ENCODE data around the gene ZNF609. TPM values are rescaled to one million over a fixed set of nuclear protein-coding genes. Genes with fewer than 3 reads are reported as not detected.
"Not testable (repeated sequence)": the region's sequence is repeated elsewhere in the genome, so short reads cannot be mapped to it uniquely, and the experiment has no call there.

Gene ZNF609
- total RNA-seq, 1 donor from 2014 or later, result 40.0 TPM

DNA sequence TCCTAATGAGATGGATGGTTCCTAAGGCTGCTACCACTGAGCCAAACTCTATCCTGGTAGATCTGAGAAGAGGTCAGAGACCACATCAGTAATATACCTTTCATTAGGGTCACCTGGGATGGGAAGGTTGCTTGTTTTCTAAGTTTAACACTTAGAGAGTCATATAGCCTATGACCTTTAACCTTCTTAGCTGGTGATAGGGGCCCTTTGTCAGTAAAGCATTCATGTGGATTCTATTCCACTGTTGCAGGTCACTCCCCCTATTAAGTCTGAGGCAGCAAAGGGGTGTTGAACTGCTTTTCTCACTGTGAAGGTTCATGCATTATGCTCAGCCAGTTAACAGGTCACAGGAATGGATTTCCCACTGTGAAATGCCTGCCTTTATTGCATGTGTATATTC, 6.1 kb upstream of the ZNF609 start:
- no peak for DNase-seq (ENCODE audit: extremely low read depth, low read depth, low spot score)

DNA sequence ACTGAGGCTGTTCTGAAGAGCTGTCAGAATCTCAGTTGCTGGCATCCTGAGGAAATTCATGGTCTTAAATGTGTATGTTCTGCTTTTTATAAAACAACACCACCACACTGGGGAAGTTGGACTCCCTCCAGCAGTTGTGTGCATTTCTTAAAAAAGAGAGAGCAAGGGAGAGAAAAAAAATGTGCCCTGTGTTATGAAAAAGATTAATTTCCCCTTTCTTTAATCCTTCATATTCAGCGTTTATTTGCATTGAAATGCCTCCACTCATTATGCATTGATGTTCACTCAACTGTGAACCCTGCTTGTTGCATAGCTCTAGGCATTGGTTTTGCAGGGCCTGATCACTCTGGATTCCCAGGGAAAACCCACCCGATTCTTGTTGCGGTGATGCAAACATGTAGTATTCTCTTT, 4.4 kb upstream of the ZNF609 start:
- no peak for DNase-seq (ENCODE audit: extremely low read depth, low read depth, low spot score)

DNA sequence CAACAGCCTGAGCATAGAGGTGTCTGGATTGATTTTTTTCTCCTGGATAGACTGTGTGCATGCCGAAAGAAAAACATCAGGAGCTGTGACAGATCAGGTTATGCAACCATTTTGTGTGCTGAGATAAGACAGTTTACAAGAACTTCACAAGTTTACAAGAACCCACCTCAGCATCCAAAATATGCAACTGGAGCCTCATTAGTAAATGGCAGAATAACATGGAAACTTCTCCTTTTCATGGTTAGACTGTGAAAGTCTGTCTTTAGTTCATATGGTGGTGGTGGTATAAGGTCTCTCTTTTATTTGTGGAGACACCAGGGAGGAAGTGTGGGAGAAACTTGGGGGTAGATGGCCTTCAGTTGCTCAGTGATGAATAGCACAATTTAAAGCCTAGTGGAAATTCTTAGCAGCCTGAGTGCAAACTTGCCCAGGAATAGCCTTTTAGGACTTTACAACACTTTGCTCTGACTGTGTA, 3.7 kb upstream of the ZNF609 start:
- DNase-seq (ENCODE audit: extremely low read depth, low read depth, low spot score), result no peak

DNA sequence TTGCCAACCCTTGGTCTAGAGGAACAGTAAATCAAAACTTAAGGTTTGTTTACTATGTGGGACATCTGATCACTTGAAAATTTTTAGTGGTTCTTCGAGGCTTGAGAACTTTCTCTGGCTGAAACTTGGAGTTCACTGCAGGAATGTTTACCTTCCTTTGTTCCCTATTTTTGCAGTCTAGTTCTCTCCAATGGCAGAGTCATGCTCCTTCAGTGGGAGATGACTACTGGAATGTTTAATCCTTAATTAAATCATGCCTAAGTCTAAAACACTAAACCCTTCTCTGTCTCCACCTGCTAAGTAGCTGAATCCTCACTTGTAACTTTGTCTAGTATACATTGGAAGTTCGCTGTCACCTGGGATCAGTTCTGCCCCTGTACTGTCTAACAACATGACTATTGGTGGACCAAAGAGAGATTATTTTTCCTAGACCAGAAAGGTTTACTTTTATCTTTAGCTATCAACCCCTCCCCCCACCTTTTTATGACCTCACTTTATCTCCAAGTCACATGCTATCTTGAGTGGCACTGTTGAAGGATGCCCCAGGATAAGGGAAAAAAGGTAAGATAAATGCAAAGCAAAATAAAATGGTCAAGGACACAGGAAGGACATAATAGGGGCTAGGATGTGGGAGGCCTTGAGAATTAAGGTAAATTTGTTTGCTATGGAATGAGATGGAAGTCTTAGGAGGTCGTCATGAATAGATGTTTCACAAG, 1.2 kb upstream of the ZNF609 start:
- no peak for DNase-seq (ENCODE audit: extremely low read depth, low read depth, low spot score)

DNA sequence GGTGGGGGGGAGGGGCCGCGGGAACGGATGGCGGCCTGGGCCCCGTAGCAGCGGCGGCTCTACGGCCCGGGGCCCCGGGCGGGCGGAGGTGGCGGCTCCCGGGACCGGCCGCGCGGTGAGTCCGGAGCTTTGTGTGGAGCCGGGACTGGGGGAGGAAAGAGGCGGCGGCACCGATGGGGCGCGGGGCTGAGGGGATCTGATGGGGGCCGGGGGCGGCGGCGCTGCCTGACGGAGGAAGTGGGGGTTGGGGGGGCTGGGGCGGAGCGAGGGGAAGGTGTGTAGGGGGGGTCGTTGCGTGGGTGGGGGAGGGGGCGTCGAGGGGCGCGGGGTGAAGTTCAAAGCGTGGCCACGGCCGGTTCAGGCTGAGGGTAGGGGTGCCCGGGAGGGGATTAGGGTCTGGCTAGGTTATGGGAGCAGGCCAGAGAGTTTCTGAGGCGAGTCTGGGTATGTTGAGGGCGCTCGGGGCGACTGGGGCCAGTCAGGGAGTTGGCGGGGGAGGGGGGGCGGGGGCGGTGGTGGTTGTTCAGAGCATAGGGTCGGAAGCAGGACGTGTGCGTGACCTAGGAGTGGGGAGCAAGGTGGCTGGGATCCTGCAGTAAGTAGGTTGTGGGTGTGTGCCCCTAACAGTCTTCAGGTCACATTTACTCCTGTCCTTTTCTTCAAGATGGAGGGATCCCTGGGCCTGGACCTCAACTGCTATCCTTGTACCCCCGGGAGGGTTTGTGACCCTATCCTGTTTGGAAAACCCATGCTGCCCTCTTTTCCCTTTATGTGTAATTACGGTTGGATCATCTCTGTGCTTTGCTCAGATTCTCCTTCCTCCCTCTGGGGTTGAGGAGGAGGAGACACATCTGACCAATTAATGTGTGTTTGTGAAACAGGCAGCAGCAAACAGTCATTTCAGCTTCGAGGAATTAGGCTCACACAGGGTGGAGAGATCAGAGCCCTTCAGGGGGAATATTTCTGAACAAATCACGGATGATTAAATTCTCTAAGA, 644 bp downstream of the ZNF609 start:
- DNase-seq (ENCODE audit: extremely low read depth, low read depth, low spot score), result peak; percentile 18

DNA sequence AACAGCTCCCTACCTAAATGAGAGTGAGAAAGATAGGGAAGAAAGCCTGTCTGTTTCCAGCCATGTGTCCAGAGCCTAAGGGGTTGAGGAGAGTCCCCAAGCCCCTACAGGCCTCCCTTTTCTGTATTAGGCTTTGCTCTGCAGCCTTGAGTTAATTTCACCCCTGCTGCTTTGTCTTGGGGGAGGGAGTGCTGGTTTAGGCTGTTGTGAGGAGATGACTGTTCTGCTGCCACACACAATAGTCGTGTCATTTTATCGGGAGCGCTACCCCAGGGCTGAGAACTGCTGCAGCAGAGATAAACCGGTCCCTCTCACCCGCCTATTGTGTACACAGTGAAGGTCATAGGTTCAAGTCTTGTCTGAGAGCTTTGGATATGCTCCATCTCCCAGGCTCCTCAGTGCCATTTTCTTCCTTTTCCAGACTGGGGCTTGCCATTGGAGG, 1.4 kb downstream of the ZNF609 start:
- DNase-seq (ENCODE audit: extremely low read depth, low read depth, low spot score), result no peak

DNA sequence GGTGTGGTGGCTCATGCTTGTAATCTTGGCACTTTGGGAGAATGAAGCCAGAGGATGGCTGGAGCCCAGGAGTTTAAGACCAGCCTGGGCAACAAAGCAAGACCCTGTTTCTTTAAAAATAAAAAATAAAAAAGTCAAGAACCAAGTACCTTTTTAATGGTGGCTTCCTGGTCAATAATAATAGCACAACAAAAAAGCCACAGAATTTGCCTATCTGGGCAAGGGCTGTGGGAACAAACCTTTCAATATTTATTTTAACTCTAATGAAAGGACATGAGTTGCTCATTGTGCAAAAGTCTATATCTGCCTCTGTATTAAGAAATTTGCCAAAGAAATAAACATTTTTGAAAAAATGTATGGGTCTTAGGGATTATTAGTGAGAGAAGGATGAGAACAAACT, 2.1 kb downstream of the ZNF609 start:
- no peak for DNase-seq (ENCODE audit: extremely low read depth, low read depth, low spot score)

DNA sequence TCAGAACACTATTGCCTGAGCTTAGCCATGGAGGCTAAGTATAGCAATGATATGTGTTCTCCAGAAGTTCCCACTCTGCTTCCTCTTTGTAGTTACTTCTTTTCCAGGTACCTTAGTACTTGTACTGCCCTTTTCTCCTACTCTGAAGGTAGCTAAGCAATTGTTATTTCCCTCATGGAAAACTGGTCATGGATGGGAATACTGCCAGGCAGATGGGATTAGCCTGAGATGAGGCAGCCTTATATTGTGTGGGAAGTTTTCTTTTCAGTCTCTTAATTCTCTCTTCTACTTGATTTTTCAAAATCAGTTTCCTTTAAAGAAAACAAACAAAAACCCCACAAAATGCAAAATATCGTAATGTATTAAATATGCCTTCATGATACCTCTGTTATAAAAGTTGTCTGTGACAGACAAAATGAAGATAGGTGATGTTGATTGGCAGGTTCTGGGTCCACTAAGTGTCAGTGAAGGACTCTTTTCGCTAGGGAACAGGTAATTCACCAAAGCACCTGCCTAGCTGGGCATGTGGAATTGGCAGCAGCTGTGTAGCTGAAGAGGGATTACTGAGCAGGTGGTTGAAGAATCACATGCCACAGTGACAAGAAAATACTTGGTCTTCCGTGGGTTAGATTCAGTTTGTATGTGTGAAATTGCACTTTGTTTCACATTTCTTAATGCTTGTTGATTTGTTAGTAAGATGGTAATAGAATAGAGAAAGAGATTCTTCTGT, 4.1 kb downstream of the ZNF609 start:
- DNase-seq (ENCODE audit: extremely low read depth, low read depth, low spot score), result no peak

DNA sequence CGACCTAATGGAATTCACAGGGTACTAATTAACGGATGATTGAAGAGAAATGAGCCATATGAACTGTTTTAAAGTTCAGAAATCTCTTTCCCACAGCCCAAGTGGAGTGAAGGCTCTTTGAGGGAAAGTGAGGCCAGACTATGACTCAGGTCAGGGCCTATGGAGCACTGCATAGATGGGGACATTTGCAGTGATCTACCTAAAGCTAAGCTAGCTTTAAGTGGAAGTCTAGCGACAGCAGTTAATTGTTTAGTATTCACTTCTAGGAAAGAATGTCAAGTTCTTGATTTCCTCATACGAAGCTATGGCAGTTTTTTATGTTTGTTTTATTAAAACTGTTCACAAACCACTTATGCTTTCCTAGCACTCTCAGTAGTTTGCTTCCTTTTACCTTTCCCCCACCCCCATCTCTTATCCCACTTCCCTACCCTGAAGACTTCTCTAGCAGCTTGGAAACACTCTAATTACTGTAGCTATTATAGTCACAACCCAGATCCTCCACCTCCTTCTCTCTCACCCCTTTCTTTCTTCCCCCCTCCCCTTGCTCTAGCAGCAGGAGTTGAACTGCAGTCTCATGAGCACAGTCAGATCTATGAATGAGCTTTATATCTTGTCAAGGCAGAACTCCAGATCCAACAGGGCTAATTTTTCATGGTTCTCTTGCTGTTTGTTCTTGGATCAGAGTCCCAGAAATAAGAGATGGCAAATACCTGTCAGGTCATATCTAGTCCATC, 6.2 kb downstream of the ZNF609 start:
- DNase-seq (ENCODE audit: extremely low read depth, low read depth, low spot score), result no peak

DNA sequence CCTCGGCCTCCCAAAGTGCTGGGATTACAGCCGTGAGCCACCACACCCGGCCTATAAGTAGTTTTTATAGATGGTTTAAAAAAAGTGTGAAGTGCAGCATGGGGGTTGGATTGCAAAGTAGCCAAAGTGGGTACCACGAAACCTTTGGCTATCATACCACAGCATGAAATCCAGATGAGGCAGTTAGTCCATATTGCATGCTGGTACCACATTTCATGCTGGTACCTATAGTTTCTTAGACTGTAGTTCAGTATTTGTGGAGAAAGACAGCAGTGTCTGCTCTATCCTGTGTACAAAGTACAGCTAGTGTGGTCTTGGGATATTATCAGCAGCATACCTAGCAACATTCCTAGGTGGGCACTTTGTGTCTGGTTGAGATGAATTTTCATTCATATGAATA, 11.8 kb downstream of the ZNF609 start:
- DNase-seq (ENCODE audit: extremely low read depth, low read depth, low spot score), result no peak

DNA sequence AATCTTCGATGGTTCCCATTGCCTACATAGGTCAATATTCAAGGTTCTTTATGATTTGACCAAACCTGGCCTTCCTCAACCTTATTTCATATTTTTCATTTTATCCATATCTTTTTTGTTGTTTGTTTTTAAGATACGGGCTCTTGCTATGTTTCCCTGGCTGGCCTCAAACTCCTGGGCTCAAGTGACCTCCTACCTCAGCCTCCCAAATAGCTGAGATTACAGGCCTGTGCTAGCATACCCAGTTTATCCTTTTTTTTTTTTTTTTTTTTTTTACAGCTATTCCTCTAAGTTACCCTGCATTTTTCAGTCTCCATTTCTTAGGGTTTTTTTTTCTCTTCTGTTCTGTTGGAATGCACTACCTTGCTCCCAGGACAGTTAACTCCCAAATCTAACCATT, 14.5 kb downstream of the ZNF609 start:
- DNase-seq (ENCODE audit: extremely low read depth, low read depth, low spot score), result no peak

DNA sequence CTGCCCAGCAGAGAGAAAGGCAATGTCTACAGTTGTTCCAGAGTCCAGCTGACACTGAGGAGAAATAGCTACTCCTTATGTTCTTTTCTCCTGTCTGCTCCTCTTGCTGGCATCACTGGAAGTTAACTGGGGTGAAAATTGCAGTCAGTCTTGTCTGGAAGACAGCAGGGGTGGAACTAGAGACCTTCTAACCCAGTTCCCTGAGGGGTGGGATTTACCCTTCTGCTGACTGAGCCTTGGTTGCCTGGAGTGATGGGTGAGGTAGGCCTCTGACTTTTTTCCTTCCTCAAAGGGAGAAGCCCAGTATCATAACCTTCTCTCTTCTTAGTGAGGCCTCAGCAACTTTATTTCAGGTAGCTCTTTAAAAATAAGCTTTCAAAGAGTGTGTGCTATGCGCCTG, 16.2 kb downstream of the ZNF609 start:
- DNase-seq (ENCODE audit: extremely low read depth, low read depth, low spot score), result no peak

DNA sequence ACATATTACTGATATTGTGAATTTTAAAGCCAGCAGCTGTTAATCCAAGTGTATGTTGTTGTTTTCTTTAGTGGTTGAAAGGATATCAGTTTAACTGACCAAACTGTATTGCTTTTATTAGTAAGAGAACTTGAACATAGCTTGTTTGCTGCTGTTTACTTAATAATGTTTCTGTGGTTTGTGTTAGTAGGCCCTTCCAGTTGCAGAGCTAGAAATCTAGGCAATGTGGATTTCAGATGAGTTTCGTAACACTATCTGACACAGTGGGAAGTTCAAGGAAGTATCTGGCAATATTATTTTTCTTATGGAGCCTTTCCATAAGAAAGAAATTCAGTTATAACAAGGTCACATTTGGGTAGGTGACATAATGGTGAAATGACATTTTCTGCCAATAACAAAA, 18.5 kb downstream of the ZNF609 start:
- DNase-seq (ENCODE audit: extremely low read depth, low read depth, low spot score), result no peak

DNA sequence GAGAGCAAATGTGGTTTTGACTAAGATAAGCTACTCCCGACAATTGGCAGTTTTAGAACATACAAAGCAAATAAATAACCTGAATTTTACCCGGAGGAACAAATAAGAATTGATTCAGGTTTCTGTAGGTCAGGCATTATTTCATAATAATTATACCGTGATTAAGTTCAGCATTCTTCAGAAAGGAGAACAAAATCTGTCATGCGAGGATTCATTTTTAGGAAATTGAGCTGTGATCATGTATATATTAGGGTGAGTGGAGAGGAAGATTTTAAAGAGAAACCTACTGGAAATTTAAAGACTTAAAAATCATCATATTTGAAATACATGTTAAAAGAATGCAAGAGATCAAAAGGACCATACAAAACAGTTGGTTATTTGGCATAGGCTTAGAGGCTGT, 20.5 kb downstream of the ZNF609 start:
- no peak for DNase-seq (ENCODE audit: extremely low read depth, low read depth, low spot score)

DNA sequence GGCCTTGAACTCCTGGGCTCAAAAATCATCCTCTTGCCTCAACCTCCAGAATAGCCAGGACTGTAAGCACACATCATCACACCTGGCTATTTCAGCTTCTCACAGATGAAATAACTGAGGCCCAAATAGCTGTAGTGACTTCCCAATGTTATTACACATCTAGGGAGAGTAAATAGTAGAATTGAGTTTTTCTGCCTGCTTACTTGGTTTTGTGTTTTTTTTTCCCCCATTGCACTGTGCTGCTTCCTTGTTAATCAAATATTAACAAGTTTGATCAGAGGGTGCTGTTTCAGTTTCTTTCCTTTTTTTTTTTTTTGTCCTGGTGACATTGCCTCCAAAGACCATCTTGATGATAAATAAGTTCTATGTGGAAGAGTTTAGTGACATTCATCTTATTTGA, 23.4 kb downstream of the ZNF609 start:
- no peak for DNase-seq (ENCODE audit: extremely low read depth, low read depth, low spot score)

DNA sequence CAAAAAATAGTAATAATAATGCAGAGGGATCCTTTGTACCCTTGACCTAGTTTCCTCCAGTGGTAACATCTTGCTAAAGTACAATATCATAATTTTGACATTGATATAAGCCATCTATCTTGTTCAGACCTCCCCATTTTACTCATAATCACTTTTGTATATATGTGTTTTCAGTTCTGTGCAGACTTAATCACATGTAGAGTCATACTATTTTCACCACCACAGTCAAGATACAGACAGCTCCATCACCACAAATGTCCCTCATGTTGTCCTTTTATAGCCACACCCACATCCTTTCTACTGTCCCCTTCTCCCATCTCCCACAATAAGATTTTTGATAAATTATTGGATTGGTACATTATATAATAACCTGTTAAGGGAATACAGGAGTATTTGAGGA, 25.4 kb downstream of the ZNF609 start:
- DNase-seq (ENCODE audit: extremely low read depth, low read depth, low spot score), result no peak

DNA sequence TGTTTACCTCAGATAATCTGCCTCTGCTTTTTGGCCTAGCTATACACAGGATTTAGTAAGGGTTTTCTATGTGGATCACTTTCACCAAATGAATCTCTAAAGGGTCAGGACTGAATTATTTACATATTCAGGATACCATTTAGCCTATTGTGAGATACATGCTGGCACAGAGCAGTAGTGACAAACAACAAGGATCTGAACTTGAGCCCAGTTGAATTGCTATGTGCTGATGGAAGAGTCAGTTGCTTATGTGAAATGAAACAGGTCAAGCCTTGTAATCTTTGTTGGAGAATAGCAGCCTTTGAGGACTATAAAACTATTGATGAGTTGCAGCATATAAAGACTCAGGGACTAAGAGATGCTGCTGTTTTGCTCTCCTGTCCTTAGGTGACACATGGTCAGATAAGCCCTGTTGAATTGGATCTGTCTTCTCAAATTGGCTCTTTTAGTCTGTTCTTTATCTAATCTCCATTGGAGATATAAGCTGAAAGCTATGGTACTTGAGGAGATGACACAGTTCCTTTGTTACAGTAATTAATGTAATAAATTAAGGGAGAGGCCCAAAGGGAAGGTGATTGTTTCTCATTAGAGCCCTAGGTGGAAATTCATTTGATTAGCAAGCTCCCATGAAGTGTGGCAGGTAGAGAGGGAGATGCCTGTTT, 30.4 kb downstream of the ZNF609 start:
- DNase-seq (ENCODE audit: extremely low read depth, low read depth, low spot score), result no peak

DNA sequence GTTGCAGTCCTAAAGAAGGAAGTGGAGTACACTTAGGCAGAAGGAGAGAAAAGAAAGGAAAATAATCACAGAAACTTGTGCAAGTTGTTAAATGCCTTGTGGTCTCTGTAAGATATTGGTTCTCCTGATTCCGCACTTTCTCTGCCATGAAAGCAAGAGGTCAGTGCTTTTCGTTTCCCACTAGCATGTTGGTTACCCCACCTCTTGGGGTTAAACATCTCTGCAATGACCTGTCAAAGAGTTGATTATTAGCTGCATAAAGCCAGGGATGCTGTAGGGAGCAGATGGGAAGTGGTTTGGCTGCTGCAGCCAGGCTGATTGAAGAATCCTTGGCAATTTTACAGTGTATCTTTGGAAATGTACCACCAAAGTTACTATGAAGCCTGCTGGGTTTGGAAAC, 33.3 kb downstream of the ZNF609 start:
- no peak for DNase-seq (ENCODE audit: extremely low read depth, low read depth, low spot score)

DNA sequence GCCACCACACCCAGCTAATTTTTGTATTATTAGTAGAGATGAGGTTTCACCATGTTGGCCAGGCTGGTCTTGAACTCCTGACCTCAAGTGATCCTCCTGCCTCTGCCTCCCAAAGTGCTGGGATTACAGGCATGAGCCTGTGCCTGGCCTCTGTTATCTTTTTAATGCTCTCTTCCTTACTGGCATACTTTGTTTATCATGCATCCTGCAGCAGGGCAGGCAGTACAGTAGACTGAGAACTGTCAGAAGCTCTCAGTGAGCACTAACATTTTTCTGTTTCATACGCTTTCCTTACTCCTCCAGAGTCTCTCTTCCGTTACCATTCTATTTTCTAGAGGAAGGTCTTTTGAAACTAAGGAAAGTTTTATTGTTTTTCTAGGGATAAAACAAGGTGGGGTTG, 35.6 kb downstream of the ZNF609 start:
- DNase-seq (ENCODE audit: extremely low read depth, low read depth, low spot score), result not testable (repeated sequence)

All from glomerular endothelial cell (primary cell).